HepG2 (cell line): Measurements from ENCODE around the gene ZNF618. TPM values are rescaled to one million over a fixed set of nuclear protein-coding genes. Genes with fewer than 3 reads are reported as not detected.

Experiments used
- ATAC-seq: fragments of 200-7000 bp; cut with Tn5 transposase; 3 replicates; pipeline ENCODE4 v1.9.1; 2020; ENCODE audit warnings: mild to moderate bottlenecking, moderate library complexity
- BruUV-seq: library from RNA; stranded (reverse); fragments of 400-500 nt; replicated peaks from 2 replicates; lab custom pipeline; 2021; lab: Mats Ljungman, UMichigan
- CTCF ChIA-PET: fragments of 300-600 bp; formaldehyde crosslinking; extraction: SDS; loops from one replicate; lab custom pipeline; 2021; ENCODE audit warnings: low total read pairs, inconsistent platforms, low intra/inter-chr PET ratio; lab: Yijun Ruan, JAX
- POLR2A ChIA-PET: fragments of 350-600 bp; sonication (Branson Sonifier 250); formaldehyde crosslinking; loops from one replicate; lab custom pipeline; 2020; ENCODE audit warnings: antibody characterized with exemption, inconsistent platforms; lab: Yijun Ruan, JAX
- DNase-seq: peaks from one replicate; pipeline ENCODE4 v3.0.0-alpha.2; 2015; ENCODE audit warnings: low spot score
- FAIRE-seq: peaks from 3 replicates; lab custom pipeline; 2011; peaks lifted over from hg19 to GRCh38; lab: Jason Lieb, UNC
- H2AFZ ChIP-seq: one replicate; pipeline ENCODE4 v1.6.1; 2011; ENCODE audit warnings: low read length, inconsistent platforms
- H3K27ac ChIP-seq: fragments of 300-600 bp; 3 replicates; pipeline ENCODE4 v1.8.0; 2011; ENCODE audit warnings: mixed run types, mild to moderate bottlenecking, mixed read lengths, low read length, inconsistent platforms; ENCODE audit not compliant: insufficient read depth; ENCODE audit errors: extremely low read length
- H3K27me3 ChIP-seq, 2 experiments: fragments of 200-600 bp in 1 of 2; 2 replicates in 1 of 2; 3 replicates in 1 of 2; pipeline versions ENCODE4 v1.6.0 to v1.8.0; 2011; ENCODE audit warnings: low read length in 2 of 2, mild to moderate bottlenecking in 2 of 2, moderate library complexity in 2 of 2, inconsistent platforms in 1 of 2; ENCODE audit not compliant: insufficient read depth in 2 of 2, control insufficient read depth in 1 of 2
- H3K36me3 ChIP-seq, 2 experiments: fragments of 200-600 bp in 1 of 2; replicated peaks in 1 of 2; 2 replicates in 1 of 2; 3 replicates in 1 of 2; pipeline versions ENCODE4 v1.5.1 to v1.8.0; 2011; ENCODE audit warnings: low read length in 2 of 2, inconsistent platforms in 1 of 2; ENCODE audit not compliant: insufficient read depth in 2 of 2, control insufficient read depth in 1 of 2
- H3K4me1 ChIP-seq: 2 replicates; pipeline ENCODE4 v1.5.1; 2012; ENCODE audit warnings: low read length, inconsistent platforms; ENCODE audit not compliant: insufficient read depth
- H3K4me2 ChIP-seq: 2 replicates; pipeline ENCODE4 v1.6.0; 2011; ENCODE audit warnings: low read depth, low read length, inconsistent platforms
- H3K4me3 ChIP-seq, 3 experiments: fragments of 200-600 bp in 1 of 3; sonication (generic), shearing (Covaris generic) in 1 of 3; replicated peaks in 1 of 3; 2 replicates each; pipeline ENCODE4 v1.5.1; 2011 to 2016; ENCODE audit warnings: low read length in 3 of 3, inconsistent platforms in 2 of 3, low read depth in 2 of 3, mild to moderate bottlenecking in 2 of 3, control low read depth in 1 of 3, mixed read lengths in 1 of 3; ENCODE audit not compliant: insufficient read depth in 1 of 3
- H3K79me2 ChIP-seq: one replicate; pipeline ENCODE4 v1.6.1; 2011; ENCODE audit warnings: low read length, inconsistent platforms; ENCODE audit not compliant: insufficient read depth
- H3K9ac ChIP-seq: 2 replicates; pipeline ENCODE4 v1.6.0; 2011; ENCODE audit warnings: mild to moderate bottlenecking, low read depth, low read length, inconsistent platforms; ENCODE audit not compliant: insufficient read depth
- H3K9me3 ChIP-seq: 2 replicates; pipeline ENCODE4 v1.5.1; 2012; ENCODE audit warnings: mild to moderate bottlenecking, low read length
- H4K20me1 ChIP-seq: 2 replicates; pipeline ENCODE4 v1.6.0; 2011; ENCODE audit warnings: inconsistent platforms, mild to moderate bottlenecking, low read length, moderate library complexity; ENCODE audit not compliant: insufficient read depth
- ADNP ChIP-seq: sonication (generic); formaldehyde crosslinking; IDR thresholded peaks from 2 replicates; pipeline ENCODE4 v1.4.0; 2020; ENCODE audit warnings: missing genetic modification reagents
- ARHGAP35 ChIP-seq: sonication (generic); formaldehyde crosslinking; IDR thresholded peaks from 2 replicates; pipeline ENCODE4 v1.9.0; 2022; ENCODE audit warnings: mild to moderate bottlenecking, inconsistent platforms, moderate library complexity, missing genetic modification reagents, borderline replicate concordance
- ATAD3A ChIP-seq: sonication (generic); formaldehyde crosslinking; IDR thresholded peaks from 2 replicates; pipeline ENCODE4 v1.4.0; 2020; ENCODE audit warnings: missing genetic modification reagents
- HIVEP1 ChIP-seq: sonication (generic); formaldehyde crosslinking; IDR thresholded peaks from 2 replicates; pipeline ENCODE4 v1.4.0; 2020; ENCODE audit warnings: mild to moderate bottlenecking, missing genetic modification reagents
- KLF9 ChIP-seq: IDR thresholded peaks from 2 replicates; pipeline ENCODE4 v1.6.1; 2016; ENCODE audit warnings: low read depth
- MYC ChIP-seq: sonication (generic); formaldehyde crosslinking; IDR thresholded peaks from 2 replicates; pipeline ENCODE4 v1.9.0; 2021; ENCODE audit warnings: missing genetic modification reagents, borderline replicate concordance
- POLR2AphosphoS5 ChIP-seq: IDR thresholded peaks from 2 replicates; pipeline ENCODE4 v1.6.1; 2012; ENCODE audit warnings: low read depth, low read length
- RBFOX2 ChIP-seq: fragments of 200-400 bp; formaldehyde crosslinking; IDR thresholded peaks from 2 replicates; pipeline ENCODE4 v1.6.1; 2017; ENCODE audit warnings: low read depth, mild to moderate bottlenecking, low read length
- SAP130 ChIP-seq: IDR thresholded peaks from 2 replicates; pipeline ENCODE4 v1.6.1; 2016; ENCODE audit warnings: low read depth
- SCMH1 ChIP-seq: sonication (generic); formaldehyde crosslinking; IDR thresholded peaks from 2 replicates; pipeline ENCODE4 v1.9.0; 2021; ENCODE audit warnings: missing genetic modification reagents, mild to moderate bottlenecking, borderline replicate concordance
- SMAD1 ChIP-seq: sonication (generic); formaldehyde crosslinking; IDR thresholded peaks from 2 replicates; pipeline ENCODE4 v1.4.0; 2020; ENCODE audit warnings: missing genetic modification reagents, low read depth, mild to moderate bottlenecking, borderline replicate concordance
- SSRP1 ChIP-seq: IDR thresholded peaks from 2 replicates; pipeline ENCODE4 v1.6.1; 2016; ENCODE audit warnings: control low read depth
- ZNF546 ChIP-seq: sonication (generic); formaldehyde crosslinking; conservative IDR thresholded peaks from 2 replicates; pipeline ENCODE4 v1.8.1; 2023; ENCODE audit warnings: mild to moderate bottlenecking, missing genetic modification reagents
- ZNF562 ChIP-seq: sonication (generic); formaldehyde crosslinking; IDR thresholded peaks from 2 replicates; pipeline ENCODE4 v1.8.0; 2022; ENCODE audit warnings: missing genetic modification reagents, borderline replicate concordance
- ZNF572 ChIP-seq: sonication (generic); formaldehyde crosslinking; IDR thresholded peaks from 2 replicates; pipeline ENCODE4 v1.5.1; 2020; ENCODE audit warnings: mild to moderate bottlenecking, missing genetic modification reagents
- ZNF670 ChIP-seq: sonication (generic); formaldehyde crosslinking; IDR thresholded peaks from 2 replicates; pipeline ENCODE4 v1.8.0; 2022; ENCODE audit warnings: mild to moderate bottlenecking, missing genetic modification reagents, borderline replicate concordance
- WGBS: methylation state at CpG from one replicate; pipeline ENCODE4 v1.1.6; 2017; ENCODE audit warnings: low lambda C conversion rate; 5-methylcytosine and 5-hydroxymethylcytosine counted together
- in situ Hi-C: cut with HindIII; loops from 2 replicates; pipeline ENCODE4 v1.10.0; 2017; ENCODE audit warnings: low pct_unique_long_range_greater_than_20kb; ENCODE audit not compliant: extremely low pct_ligation_motif_present
- intact Hi-C: fragments of 100-400 bp; cut with micrococcal nuclease; formaldehyde crosslinking; loops from one replicate; pipeline ENCODE4 v1.10.0; 2022; ENCODE audit not compliant: unreplicated experiment
- polyA plus RNA-seq, 8 experiments: library from polyadenylated mRNA; depleted of rRNA in 3 of 8; stranded (reverse) in 7 of 8; unstranded in 1 of 8; fragments of >200 nt; fragmentation: Illumina TruSeq in 4 of 8; extraction: Trizol in 4 of 8; gene quantifications; 2 replicates each; pipeline versions ENCODE4 v1.2.1 to v1.2.3, GENCODE V29; 2011 to 2016; ENCODE audit warnings: low read depth in 4 of 8, missing spikeins in 1 of 8, mixed read lengths in 1 of 8; ENCODE audit not compliant: insufficient read depth in 1 of 8
- total RNA-seq, 5 experiments: library from RNA; depleted of rRNA; stranded (reverse); fragments of >200 nt; fragmentation: Illumina TruSeq; extraction: Trizol; gene quantifications; 2 replicates each; pipeline ENCODE4 v1.2.3, GENCODE V29; 2016; ENCODE audit warnings: low read depth in 1 of 5
- TF ChIP-seq, protein P1 (sequence below): IDR thresholded peaks from 2 replicates; pipeline ENCODE4 v1.6.1; 2016; ENCODE audit warnings: low read depth, borderline replicate concordance
- TF ChIP-seq, protein P2 (sequence below): conservative IDR thresholded peaks from 2 replicates; pipeline ENCODE4 v1.6.1; 2018; ENCODE audit warnings: missing genetic modification reagents

Gene ZNF618
- total and polyA plus RNA-seq, 2 of the 13 experiments (the other 11 are each of a cell fraction or from before 2014, with no cell fraction given): 0.07 TPM

DNA sequence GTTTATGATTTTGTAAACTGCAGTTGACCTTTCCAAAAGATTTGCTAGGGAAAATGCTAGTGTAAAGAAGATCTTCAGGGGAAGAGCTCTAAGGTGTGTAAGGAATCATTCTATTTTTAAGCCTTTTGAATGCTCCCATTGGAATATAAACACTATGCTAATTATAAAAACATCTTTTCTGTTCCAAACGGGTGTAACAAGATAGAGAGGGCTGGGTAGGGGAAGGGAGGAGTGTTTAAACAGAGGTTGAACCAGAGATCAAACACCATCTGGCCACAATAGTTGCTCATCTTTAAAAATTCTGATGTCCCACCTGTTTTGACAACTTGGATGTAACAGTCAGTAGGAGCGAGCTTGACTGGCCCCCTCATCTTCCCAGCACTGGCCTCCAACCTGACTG lies 38.4 kb downstream of the ZNF618 start (continued):
- no peak for TF ChIP-seq ZNF562
- TF ChIP-seq, all 625 proteins: peak for 0

DNA sequence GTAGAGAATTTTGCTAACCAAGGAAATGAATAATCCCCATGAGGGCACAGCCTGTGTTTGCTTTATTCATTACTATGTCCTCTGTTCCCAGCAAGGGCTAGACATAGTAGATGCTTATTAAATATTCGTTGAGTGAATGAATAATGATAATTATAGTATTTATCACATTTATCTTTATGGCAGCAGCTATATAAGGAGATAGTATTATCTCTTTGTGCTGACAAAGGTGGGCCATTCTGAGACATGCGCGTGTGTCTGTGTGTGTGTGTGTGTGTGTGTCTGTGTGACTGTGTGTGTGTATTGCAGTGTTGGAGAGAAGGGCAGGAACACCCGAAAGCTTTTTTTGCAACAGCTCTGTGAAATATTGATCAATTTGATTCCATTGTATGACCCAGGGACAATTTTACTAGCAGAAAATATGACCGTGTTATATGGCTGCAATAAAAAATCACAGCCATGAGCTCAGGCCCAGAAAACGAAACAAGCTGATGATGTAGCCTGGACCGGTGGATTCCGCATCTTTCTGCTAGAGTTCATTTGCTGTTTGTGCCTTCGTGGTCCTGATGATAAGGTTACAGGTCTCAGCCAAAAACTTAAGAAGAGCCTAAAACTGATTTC lies 39.8 kb downstream of the ZNF618 start:
- Histone ChIP-seq H4K20me1 (no peaks in the 10 kb centered on the region), H3K27ac (no peak overlapping the region), H3K79me2 (no peaks in the 10 kb centered on the region), H3K9me3 (no peaks in the 10 kb centered on the region), H3K4me3 (no peak overlapping the region), H3K4me2 (no peak overlapping the region), H3K9ac (no peak overlapping the region), H3K27me3 (peaks cover 1 to 5% of the 10 kb centered on the region in 2 experiments; a peak in 1 of 5 replicates), H2AFZ (no peak overlapping the region), H3K36me3 (no peaks in the 10 kb centered on the region), H3K4me1 (no peaks in the 10 kb centered on the region)
- intact Hi-C loops (no loop called here), in situ Hi-C loops (no loop called here)
- 61% methylated on average over 9 of the region's 9 CpGs for WGBS
- ATAC-seq: no peak
- no peak for FAIRE-seq
- POLR2A ChIA-PET: no interaction called here
- BruUV-seq: no TSS peak
- DNase-seq: no peak
- CTCF ChIA-PET: no interaction called here
- TF ChIP-seq ATAD3A (CRISPR knock-in tag): no peak
- TF ChIP-seq KLF9 (CRISPR knock-in tag): no peak
- TF ChIP-seq ADNP: no peak
- no peak for TF ChIP-seq MYC (CRISPR knock-in tag)
- no peak for TF ChIP-seq ZNF572
- no peak for TF ChIP-seq POLR2AphosphoS5
- TF ChIP-seq SSRP1 (CRISPR knock-in tag): no peak
- TF ChIP-seq SMAD1 (CRISPR knock-in tag): no peak
- TF ChIP-seq ZNF670: no peak
- no peak for TF ChIP-seq RBFOX2
- TF ChIP-seq, protein P1, sequence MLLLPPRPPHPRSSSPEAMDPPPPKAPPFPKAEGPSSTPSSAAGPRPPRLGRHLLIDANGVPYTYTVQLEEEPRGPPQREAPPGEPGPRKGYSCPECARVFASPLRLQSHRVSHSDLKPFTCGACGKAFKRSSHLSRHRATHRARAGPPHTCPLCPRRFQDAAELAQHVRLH: no peak
- TF ChIP-seq ARHGAP35 (CRISPR knock-in tag): no peak
- TF ChIP-seq SAP130 (CRISPR knock-in tag): no peak
- TF ChIP-seq SCMH1 (CRISPR knock-in tag): no peak
- TF ChIP-seq ZNF546: no peak
- no peak for TF ChIP-seq HIVEP1 (CRISPR knock-in tag)
- TF ChIP-seq, protein P2, sequence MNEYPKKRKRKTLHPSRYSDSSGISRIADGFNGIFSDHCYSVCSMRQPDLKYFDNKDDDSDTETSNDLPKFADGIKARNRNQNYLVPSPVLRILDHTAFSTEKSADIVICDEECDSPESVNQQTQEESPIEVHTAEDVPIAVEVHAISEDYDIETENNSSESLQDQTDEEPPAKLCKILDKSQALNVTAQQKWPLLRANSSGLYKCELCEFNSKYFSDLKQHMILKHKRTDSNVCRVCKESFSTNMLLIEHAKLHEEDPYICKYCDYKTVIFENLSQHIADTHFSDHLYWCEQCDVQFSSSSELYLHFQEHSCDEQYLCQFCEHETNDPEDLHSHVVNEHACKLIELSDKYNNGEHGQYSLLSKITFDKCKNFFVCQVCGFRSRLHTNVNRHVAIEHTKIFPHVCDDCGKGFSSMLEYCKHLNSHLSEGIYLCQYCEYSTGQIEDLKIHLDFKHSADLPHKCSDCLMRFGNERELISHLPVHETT: no peak
